Endothelial cell of umbilical vein (primary cell): Measurements from ENCODE around the gene CUBN.

Experiments
- GATA2 ChIP-seq: IDR thresholded peaks from 2 replicates; pipeline ENCODE4 v1.7.0; 2011; ENCODE audit warnings: low read depth, mild to moderate bottlenecking, moderate library complexity, mixed read lengths, low read length; ENCODE audit not compliant: insufficient read length, insufficient read depth
- JUN ChIP-seq: IDR thresholded peaks from 2 replicates; pipeline ENCODE4 v1.6.1; 2011; ENCODE audit warnings: borderline replicate concordance, low read depth; ENCODE audit not compliant: insufficient read length, insufficient read depth
- POLR2AphosphoS5 ChIP-seq: IDR thresholded peaks from 2 replicates; pipeline ENCODE4 v1.6.1; 2012; ENCODE audit warnings: low read depth, mild to moderate bottlenecking, control low read depth, low read length, moderate library complexity; ENCODE audit not compliant: insufficient read depth
- TF ChIP-seq, protein P1 (sequence below): IDR thresholded peaks from 2 replicates; pipeline ENCODE4 v1.6.1; 2011; ENCODE audit not compliant: insufficient read depth, insufficient read length
- TF ChIP-seq, protein P2 (sequence below), 2 donors: IDR thresholded peaks; 1 replicate in 1 of 2; 2 replicates in 1 of 2; pipeline ENCODE4 v1.5.1; 2011; ENCODE audit warnings: low read length in 2 of 2, mild to moderate bottlenecking in 2 of 2, moderate library complexity in 2 of 2, control low read depth in 1 of 2, inconsistent platforms in 1 of 2, low read depth in 1 of 2; ENCODE audit not compliant: insufficient read depth in 1 of 2; ENCODE audit errors: extremely low read depth in 1 of 2

- no peak for TF ChIP-seq GATA2
- TF ChIP-seq, protein P1, sequence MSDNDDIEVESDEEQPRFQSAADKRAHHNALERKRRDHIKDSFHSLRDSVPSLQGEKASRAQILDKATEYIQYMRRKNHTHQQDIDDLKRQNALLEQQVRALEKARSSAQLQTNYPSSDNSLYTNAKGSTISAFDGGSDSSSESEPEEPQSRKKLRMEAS, result no peak
- no peak for TF ChIP-seq POLR2AphosphoS5
- TF ChIP-seq, protein P2, sequence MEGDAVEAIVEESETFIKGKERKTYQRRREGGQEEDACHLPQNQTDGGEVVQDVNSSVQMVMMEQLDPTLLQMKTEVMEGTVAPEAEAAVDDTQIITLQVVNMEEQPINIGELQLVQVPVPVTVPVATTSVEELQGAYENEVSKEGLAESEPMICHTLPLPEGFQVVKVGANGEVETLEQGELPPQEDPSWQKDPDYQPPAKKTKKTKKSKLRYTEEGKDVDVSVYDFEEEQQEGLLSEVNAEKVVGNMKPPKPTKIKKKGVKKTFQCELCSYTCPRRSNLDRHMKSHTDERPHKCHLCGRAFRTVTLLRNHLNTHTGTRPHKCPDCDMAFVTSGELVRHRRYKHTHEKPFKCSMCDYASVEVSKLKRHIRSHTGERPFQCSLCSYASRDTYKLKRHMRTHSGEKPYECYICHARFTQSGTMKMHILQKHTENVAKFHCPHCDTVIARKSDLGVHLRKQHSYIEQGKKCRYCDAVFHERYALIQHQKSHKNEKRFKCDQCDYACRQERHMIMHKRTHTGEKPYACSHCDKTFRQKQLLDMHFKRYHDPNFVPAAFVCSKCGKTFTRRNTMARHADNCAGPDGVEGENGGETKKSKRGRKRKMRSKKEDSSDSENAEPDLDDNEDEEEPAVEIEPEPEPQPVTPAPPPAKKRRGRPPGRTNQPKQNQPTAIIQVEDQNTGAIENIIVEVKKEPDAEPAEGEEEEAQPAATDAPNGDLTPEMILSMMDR (IDR thresholded peaks at IDR 0.05; ENCODE audit: extremely low read depth in 1 of 2, insufficient read depth in 1 of 2, low read depth in 1 of 2, low read length in 2 of 2), result no peak
- TF ChIP-seq JUN, result no peak
These were observed 213.1 kb downstream of the CUBN start for GRCh38 chr10:16916496-16916895.
